Small intestine (tissue), 7 donors: ENCODE results near the gene HOGA1. TPM values are rescaled to one million over a fixed set of nuclear protein-coding genes. Genes with fewer than 3 reads are reported as not detected.
"Not testable (repeated sequence)": the region's sequence is repeated elsewhere in the genome, so short reads cannot be mapped to it uniquely, and the experiment has no call there.

Source experiments
- DNase-seq, 2 donors: peaks; one replicate each; pipeline versions ENCODE4 v3.0.0 to v3.0.0-alpha.2; 2013
- FAIRE-seq: peaks from 2 replicates; lab custom pipeline; 2012; peaks lifted over from hg19 to GRCh38; lab: Jason Lieb, UNC
- H3K27ac ChIP-seq, 3 donors: one replicate each; pipeline ENCODE4 v1.5.1; 2013; ENCODE audit warnings: low read length in 2 of 3, mild to moderate bottlenecking in 2 of 3, control low read depth in 1 of 3, inconsistent platforms in 1 of 3, low read depth in 1 of 3, moderate library complexity in 1 of 3
- H3K27me3 ChIP-seq, 3 donors: one replicate each; pipeline ENCODE4 v1.6.1; 2013; ENCODE audit warnings: low read length in 3 of 3, inconsistent platforms in 1 of 3; ENCODE audit not compliant: control insufficient read depth in 3 of 3, insufficient read depth in 3 of 3
- H3K36me3 ChIP-seq, 3 donors: one replicate each; pipeline ENCODE4 v1.6.1; 2013; ENCODE audit warnings: low read length in 3 of 3, inconsistent platforms in 1 of 3, low read depth in 1 of 3, mild to moderate bottlenecking in 1 of 3, moderate library complexity in 1 of 3; ENCODE audit not compliant: control insufficient read depth in 3 of 3, insufficient read depth in 2 of 3
- H3K4me1 ChIP-seq, 3 donors: one replicate each; pipeline ENCODE4 v1.6.1; 2013; ENCODE audit warnings: low read length in 2 of 3, inconsistent platforms in 1 of 3, low read depth in 1 of 3, mild to moderate bottlenecking in 1 of 3, moderate library complexity in 1 of 3; ENCODE audit not compliant: control insufficient read depth in 3 of 3, insufficient read depth in 2 of 3
- H3K4me3 ChIP-seq, 3 donors: one replicate each; pipeline ENCODE4 v1.5.1; 2013; ENCODE audit warnings: low read length in 3 of 3, control low read depth in 1 of 3, inconsistent platforms in 1 of 3, low read depth in 1 of 3, mild to moderate bottlenecking in 1 of 3, moderate library complexity in 1 of 3
- H3K9me3 ChIP-seq, 2 donors: one replicate each; pipeline ENCODE4 v1.6.1; 2013; ENCODE audit warnings: low read depth in 1 of 2, low read length in 1 of 2; ENCODE audit not compliant: control insufficient read depth in 2 of 2, insufficient read depth in 1 of 2
- WGBS, 3 donors: extraction: QIAGEN DNeasy Blood & Tissue Kit; methylation state at CpG; one replicate each; pipeline ENCODE4 v1.1.7; 2013; 5-methylcytosine and 5-hydroxymethylcytosine counted together
- polyA plus RNA-seq, 4 donors: library from polyadenylated mRNA; stranded (reverse) in 3 of 4; unstranded in 1 of 4; fragments of 200-250 nt in 3 of 4; fragments of 120-200 nt in 1 of 4; gene quantifications; one replicate each; pipeline versions ENCODE4 v1.2.1 to v1.2.3, GENCODE V29; 2013
- donor health status: healthy with polysubstance abuse.
- donor health status: control.
- donor health status: control.
- donor health status: Bipolar disorder and iron deficiency.
- donor health status: healthy.

The HOGA1 gene
- polyA plus RNA-seq, 4 donors = 0.45 to 12.1 (median 0.66) TPM

GRCh38 chr10:97649405-97649750 is 65.2 kb downstream of the HOGA1 start:
- peaks cover 5 to 40% (median 11%) of the 10 kb centered on the region in 3 donors for H3K36me3 ChIP-seq
- H3K27me3 ChIP-seq, DNase-seq, FAIRE-seq, H3K4me3 ChIP-seq, H3K9me3 ChIP-seq: not testable (repeated sequence)
- peaks cover 0 to 21% (median 4%) of the 10 kb centered on the region in 3 donors for H3K4me1 ChIP-seq
- WGBS, 3 donors = 92 to 97% (median 96%) methylated on average over 3 to 4 of the region's 4 CpGs
- H3K27ac ChIP-seq = peak overlapping the region in 2 of 3 donors; percentile 40 to 73

DNA sequence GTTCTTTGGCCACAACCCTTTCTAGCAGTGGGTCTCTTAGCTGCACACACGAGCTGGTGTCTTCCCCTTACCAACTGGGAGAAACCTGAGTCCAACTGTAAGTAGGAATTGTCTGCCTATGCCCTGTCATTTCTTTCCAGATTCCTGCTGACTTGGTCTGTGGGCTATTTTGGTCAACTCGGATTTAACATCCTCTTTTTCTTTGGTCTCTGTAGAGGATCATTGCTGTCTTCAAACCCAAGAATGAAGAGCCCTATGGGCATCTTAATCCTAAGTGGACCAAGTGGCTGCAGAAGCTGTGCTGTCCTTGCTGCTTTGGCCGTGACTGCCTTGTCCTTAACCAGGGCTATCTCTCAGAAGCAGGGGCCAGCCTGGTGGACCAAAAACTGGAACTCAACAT is 66.5 kb downstream of the HOGA1 start:
- Histone ChIP-seq H3K4me1 (peaks cover 0 to 21% (median 4%) of the 10 kb centered on the region in 3 donors), H3K27me3 (no peaks in the 10 kb centered on the region), H3K9me3 (no peaks in the 10 kb centered on the region), H3K36me3 (peaks cover 7 to 41% (median 8%) of the 10 kb centered on the region in 3 donors), H3K27ac (no peak overlapping the region), H3K4me3 (no peak overlapping the region)
- FAIRE-seq (no peak), DNase-seq (no peak)
- 88 to 93% (median 91%) methylated on average over 3 of the region's 3 CpGs for WGBS, 3 donors

DNA sequence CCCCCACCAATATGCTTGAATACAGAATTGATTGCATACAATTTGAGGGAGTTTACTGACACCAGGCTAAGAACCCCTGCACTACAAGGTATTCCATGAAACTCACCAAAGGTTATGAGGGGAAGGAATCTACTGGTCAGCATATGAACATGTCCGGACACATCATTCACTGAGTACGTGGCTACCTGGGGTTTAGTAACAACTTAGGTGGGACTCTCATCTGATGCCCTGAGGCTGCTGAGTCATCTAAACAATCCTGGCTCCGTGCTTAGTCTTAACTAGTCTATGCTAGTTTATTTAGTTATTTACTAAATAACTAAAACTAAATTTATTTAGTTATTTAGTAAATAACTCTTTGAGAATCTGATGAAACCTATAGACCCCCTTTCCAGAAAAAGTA is 67.6 kb downstream of the HOGA1 start:
- Histone ChIP-seq H3K27me3 (no peaks in the 10 kb centered on the region), H3K27ac (no peak overlapping the region), H3K36me3 (peaks cover 7 to 41% (median 12%) of the 10 kb centered on the region in 3 donors), H3K9me3 (no peaks in the 10 kb centered on the region), H3K4me1 (peaks cover 0 to 21% (median 4%) of the 10 kb centered on the region in 3 donors), H3K4me3 (no peak overlapping the region)
- no peak for FAIRE-seq
- 90 to 94% (median 93%) methylated on average over 3 of the region's 3 CpGs for WGBS, 3 donors
- no peak for DNase-seq

- no peak overlapping the region for H3K4me3 ChIP-seq
- WGBS, 3 donors = 88 to 95% (median 91%) methylated on average over 5 of the region's 5 CpGs
- no peaks in the 10 kb centered on the region for H3K4me1 ChIP-seq
- no peaks in the 10 kb centered on the region for H3K9me3 ChIP-seq
- no peak overlapping the region for H3K27ac ChIP-seq
- no peaks in the 10 kb centered on the region for H3K27me3 ChIP-seq
- H3K36me3 ChIP-seq = peaks cover 2 to 41% (median 12%) of the 10 kb centered on the region in 3 donors
- FAIRE-seq (no peak), DNase-seq (no peak)
Observed at GRCh38 chr10:97656777-97657176, 72.6 kb downstream of the HOGA1 start.

DNA sequence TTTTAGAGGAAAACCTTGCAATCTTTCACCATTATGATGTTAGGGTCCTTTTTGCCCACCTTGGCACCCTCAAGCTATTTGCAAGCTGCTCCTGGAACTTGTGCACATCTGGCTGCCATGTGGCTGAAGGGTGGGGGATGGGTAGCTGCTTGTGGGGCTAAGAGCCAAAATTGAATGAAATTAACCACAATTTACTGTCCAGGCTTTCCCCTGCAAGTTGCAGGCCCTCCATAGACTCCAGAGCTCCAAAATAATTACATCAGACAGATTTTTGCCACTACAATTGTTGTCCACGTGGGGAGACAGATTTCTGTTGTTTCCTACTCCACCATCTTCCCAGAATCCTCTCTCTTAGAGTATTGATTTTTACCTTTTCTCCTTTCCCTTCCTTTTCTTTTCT is 75.4 kb downstream of the HOGA1 start:
- Histone ChIP-seq H3K27ac (no peak overlapping the region), H3K27me3 (no peaks in the 10 kb centered on the region), H3K9me3 (no peaks in the 10 kb centered on the region), H3K4me3 (no peak overlapping the region), H3K36me3 (peaks cover 5 to 38% (median 6%) of the 10 kb centered on the region in 3 donors), H3K4me1 (peaks cover 3 to 19% (median 4%) of the 10 kb centered on the region in 3 donors)
- DNase-seq (no peak), FAIRE-seq (no peak)
- WGBS, 3 donors = 70 to 88% (median 76%) methylated on average over 1 of the region's 1 CpG

Other genes starting within 250 kb of the HOGA1 start
- gene FRAT2, start 249.7 kb upstream of the HOGA1 start, polyA plus RNA-seq = 10 to 100 TPM; 23.2 to 38.2 (median 29.1) TPM
- 10 to 100 TPM in 2 of 4 donors, 1 to 10 TPM in 2; 6.0 to 24.5 (median 12.5) TPM for gene RRP12, start 183.0 kb upstream of the HOGA1 start, polyA plus RNA-seq
- 100 to 1,000 TPM; 129 to 300 (median 235) TPM for gene PGAM1, start 158.2 kb upstream of the HOGA1 start, polyA plus RNA-seq
- gene EXOSC1, start 138.4 kb upstream of the HOGA1 start, polyA plus RNA-seq = 10 to 100 TPM; 33.8 to 47.1 (median 37.9) TPM
- gene ZDHHC16, start 138.2 kb upstream of the HOGA1 start, polyA plus RNA-seq = 10 to 100 TPM; 17.0 to 36.0 (median 28.9) TPM
- gene MMS19, start 86.0 kb upstream of the HOGA1 start, polyA plus RNA-seq = 10 to 100 TPM; 44.7 to 55.3 (median 50.5) TPM
- gene UBTD1, start 85.5 kb upstream of the HOGA1 start, polyA plus RNA-seq = 1 to 10 TPM; 1.1 to 7.6 (median 4.8) TPM
- 1 to 10 TPM in 2 of 4 donors, under 1 TPM in 2; 0.04 to 8.6 (median 2.0) TPM for gene ANKRD2, start 11.6 kb upstream of the HOGA1 start, polyA plus RNA-seq
- under 1 TPM in 1 of 4 donors, not detected in 3; 0.41 TPM for gene C10orf62, start 5.3 kb downstream of the HOGA1 start, polyA plus RNA-seq
- gene MORN4, start 49.1 kb downstream of the HOGA1 start, polyA plus RNA-seq = 10 to 100 TPM in 1 of 4 donors, 1 to 10 TPM in 1, not detected in 2; 4.0 to 15.5 TPM
- gene PI4K2A, start 56.3 kb downstream of the HOGA1 start, polyA plus RNA-seq = 10 to 100 TPM in 3 of 4 donors, 1 to 10 TPM in 1; 9.5 to 34.0 (median 12.0) TPM
- 10 to 100 TPM; 18.2 to 64.9 (median 46.8) TPM for gene AVPI1, start 102.9 kb downstream of the HOGA1 start, polyA plus RNA-seq
- 10 to 100 TPM in 2 of 4 donors, 1 to 10 TPM in 2; 1.6 to 35.2 (median 10.2) TPM for gene MARVELD1, start 129.3 kb downstream of the HOGA1 start, polyA plus RNA-seq
- gene ZFYVE27, start 152.7 kb downstream of the HOGA1 start, polyA plus RNA-seq = 10 to 100 TPM; 21.6 to 53.9 (median 29.7) TPM
- gene SFRP5, start 187.6 kb downstream of the HOGA1 start, polyA plus RNA-seq = 100 to 1,000 TPM in 1 of 4 donors, 10 to 100 TPM in 3; 12.7 to 110 (median 53.8) TPM